ENCODE measurements around the gene BAG1.

DNA sequence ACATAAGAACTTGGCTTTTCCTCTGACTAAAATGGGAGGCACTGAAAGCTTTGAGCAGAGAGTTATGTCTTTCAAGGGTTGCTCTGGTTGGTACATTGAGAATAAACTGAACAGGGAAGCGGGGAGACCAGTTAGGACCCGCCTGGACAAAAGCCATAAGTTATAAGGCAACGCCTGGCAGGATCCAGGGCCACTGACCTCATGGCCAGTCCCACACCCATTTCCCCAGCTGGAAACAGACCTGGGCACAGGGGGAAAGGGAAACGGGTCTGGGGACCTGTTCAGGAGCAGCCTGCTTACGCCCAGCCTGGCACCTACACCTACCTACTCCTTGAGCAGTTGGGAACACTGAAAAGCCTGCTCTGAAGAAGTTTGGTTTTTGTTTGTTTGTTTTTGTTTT is 23.2 kb downstream of the BAG1 start:
- TF ChIP-seq, protein P1, sequence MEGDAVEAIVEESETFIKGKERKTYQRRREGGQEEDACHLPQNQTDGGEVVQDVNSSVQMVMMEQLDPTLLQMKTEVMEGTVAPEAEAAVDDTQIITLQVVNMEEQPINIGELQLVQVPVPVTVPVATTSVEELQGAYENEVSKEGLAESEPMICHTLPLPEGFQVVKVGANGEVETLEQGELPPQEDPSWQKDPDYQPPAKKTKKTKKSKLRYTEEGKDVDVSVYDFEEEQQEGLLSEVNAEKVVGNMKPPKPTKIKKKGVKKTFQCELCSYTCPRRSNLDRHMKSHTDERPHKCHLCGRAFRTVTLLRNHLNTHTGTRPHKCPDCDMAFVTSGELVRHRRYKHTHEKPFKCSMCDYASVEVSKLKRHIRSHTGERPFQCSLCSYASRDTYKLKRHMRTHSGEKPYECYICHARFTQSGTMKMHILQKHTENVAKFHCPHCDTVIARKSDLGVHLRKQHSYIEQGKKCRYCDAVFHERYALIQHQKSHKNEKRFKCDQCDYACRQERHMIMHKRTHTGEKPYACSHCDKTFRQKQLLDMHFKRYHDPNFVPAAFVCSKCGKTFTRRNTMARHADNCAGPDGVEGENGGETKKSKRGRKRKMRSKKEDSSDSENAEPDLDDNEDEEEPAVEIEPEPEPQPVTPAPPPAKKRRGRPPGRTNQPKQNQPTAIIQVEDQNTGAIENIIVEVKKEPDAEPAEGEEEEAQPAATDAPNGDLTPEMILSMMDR (IDR thresholded peaks at IDR 0.05), result no peak
- TF ChIP-seq POLR2AphosphoS5 (IDR thresholded peaks at IDR 0.05), result no peak

Measured in gastroesophageal sphincter (tissue), 3 donors.